Stomach (tissue), 4 donors: ENCODE measurements around the gene KIRREL3.

ENCODE experiments used
- POLR2A ChIP-seq, 4 donors: fragments of 450-650 bp; IDR thresholded peaks; one replicate each; pipeline ENCODE4 v1.6.1; 2016; ENCODE audit warnings: antibody characterized with exemption in 4 of 4, control low read depth in 2 of 4, mild to moderate bottlenecking in 1 of 4, moderate library complexity in 1 of 4
- POLR2AphosphoS5 ChIP-seq, 3 donors: sonication (generic); formaldehyde crosslinking; IDR thresholded peaks; one replicate each; pipeline ENCODE4 v1.6.1; 2016; ENCODE audit warnings: antibody characterized with exemption in 3 of 3

GRCh38 chr11:126736682-126737572 lies 263.6 kb downstream of the KIRREL3 start:
- TF ChIP-seq POLR2AphosphoS5 (IDR thresholded peaks at IDR 0.05), result no peak
- TF ChIP-seq POLR2A (IDR thresholded peaks at IDR 0.05), result no peak
